ENCODE data around the gene JAKMIP1.

JAKMIP1 gene

DNA sequence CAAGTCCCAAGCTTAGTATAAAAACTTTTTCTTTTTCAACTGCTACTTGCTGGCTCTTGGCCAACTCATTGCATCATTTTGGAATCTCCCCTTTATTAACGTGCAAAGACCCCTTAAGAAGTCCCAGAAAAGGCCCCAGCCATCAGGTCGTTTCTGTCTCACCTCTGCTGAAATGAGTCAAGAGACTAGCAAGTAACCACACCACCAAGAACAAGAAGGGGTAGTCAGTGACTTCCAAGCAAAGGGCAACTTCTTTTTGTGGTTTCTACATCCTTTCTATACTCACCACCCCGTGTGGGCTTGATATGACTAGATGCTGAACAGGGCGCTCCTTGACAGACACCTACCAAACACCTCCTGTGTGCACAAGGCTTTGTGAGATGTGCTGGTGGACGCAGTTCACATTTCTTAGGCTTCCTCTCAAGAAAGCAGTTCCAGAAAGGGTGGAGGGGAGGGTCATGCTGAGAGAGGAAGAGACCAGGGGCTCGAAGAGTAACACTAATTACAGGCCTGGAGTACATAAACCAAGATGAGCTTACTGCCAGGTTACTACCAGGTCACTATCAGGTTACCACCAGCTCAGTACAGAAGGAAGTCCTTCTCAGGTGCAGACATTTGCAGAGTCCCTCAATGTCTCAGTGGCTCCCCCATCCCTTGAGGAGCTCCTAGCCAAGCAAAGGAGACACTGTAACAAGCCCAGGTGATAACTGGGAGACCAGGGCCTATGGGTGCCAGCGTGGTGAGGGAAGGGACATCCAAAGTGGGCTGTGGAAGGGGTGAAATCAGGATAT, 19.3 kb downstream of the JAKMIP1 start:
- DNase-seq (ENCODE audit: low spot score), result no peak

DNA sequence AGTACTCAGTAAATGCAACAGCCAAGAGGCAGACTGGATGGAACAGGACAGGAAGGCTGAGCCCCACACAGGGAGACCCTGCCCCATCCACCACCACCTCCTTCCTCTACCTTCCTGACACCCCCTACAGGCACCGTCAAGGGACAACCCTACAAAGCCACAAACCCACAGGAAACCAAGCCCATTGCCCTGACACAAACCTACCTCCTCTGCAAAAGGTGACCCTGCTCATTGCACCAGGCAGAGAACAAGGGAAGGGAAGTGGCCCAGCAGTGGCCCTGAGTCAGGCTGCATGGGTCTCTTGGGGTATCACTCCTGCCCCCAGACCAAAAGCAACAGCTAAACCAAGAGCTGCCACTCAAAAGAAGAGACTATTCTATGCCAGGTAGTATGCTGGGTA, 21.0 kb downstream of the JAKMIP1 start:
- DNase-seq (ENCODE audit: low spot score), result no peak

DNA sequence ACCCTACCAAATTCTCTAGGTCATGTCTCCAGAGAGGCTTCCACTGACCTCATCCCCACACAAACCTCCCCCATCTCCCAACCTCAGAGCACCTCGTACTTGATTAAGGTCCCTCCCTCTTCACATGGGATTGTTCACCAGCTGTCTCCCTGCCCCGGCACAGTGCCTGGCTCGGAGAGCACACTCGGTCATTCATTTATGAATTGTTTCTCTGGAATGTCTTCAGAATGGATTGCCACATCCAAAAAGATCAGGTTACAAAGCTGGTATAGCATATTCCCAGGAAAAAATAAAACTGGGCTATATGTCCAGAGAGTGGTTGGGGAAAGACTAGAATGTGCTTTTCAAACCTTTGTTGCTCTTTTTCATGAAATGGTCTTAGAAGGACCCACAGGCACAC, 21.6 kb downstream of the JAKMIP1 start:
- DNase-seq (ENCODE audit: low spot score), result no peak

DNA sequence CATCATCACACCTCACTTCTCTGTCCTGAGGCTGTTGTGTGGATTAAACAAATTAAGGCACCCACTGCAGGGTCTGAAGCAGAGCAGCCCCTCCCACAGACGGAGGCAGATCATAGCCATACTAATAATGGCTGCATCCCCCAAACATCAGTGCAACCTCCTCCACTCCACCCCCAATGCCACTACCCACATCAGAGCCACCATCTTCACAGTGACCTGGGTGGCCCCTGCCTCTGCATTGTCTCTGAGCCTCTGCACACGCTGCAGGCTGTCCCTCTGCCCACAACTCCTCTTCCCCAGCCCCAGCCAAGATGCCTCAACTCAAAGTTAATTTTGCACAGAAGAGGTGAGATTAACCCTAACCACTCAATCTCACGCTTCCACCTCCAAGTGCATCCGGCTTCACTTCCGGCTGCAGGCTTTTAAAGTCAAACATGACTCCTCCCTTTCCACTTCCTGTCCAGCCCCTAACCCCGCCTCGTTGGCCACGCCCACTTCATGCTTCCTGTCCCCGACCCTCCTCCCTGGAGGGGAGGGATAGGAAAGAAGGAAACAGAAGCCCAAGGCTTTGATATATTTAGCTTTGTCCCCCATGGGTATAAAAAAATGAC, 22.7 kb downstream of the JAKMIP1 start:
- no peak for DNase-seq (ENCODE audit: low spot score)

DNA sequence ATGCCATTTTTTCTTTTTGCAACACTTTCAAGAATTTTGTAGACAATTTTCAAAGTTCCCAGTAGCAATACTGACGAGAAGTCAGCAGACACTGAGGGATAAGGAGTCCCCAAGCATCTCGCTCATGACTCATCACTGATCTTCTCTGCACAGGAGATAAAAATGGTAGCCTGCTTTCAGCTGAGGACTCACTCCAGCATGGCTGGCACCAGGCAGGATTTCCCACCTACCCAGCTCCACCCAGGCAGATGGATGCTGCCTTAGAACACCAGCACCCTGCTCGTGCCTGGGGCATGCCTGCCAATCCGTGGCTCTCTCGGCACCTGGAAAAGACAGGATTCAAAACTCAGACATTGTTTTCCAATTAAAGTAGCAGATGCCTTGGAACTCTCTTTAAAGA, 24.9 kb downstream of the JAKMIP1 start:
- no peak for DNase-seq (ENCODE audit: low spot score)

DNA sequence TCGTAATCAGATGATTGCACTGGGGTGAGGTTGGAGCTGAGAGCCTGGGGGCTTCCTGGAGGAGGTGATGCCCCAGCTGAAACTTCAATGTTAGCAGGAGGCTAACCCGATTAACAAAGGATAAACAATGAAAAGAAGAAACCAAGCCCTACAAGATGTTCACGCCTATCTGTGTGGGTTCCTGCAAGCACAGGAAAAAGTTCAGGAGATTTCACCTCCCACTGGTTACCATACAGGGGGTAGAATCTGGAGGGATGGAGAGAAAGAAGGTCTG, 27.5 kb downstream of the JAKMIP1 start:
- DNase-seq (ENCODE audit: low spot score), result no peak

DNA sequence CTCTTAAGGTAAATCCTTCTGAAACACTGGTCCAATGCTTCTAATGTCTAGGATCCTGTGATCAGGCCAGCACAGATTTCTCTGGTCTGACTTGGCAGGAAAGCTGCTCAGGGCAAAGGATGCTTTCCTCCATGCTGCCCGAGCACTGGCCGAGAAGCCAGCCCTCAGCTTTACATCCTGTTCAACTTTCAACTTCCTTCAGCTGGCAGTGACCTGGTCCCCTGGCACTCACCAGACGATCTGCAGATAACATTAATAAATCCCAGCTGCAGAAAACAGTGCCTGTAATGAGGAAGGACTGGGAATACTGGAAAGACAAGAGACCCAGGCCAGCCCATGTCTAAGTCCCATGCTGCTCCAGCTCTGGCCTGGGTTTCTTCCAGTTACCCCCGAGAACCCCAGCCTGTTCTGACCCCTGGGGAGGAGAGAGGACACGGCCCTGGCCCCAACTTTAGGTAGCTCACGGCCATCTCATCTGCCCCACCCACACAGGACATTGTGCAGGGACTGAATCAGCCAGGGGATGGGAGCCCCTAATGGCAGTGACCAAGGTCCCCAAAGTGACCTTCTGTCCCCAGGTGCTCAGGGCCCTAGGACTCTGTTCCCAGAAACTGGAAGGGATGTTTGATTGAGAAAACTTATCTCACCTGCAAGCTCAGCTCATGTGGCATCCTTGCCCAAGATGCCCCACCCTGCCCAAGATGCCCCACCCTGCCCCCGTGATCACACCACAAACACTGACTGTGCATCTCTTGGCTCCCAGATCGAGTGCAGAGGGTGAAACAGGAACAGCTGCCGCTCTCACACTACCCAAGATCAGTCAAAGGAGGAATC, 28.0 kb downstream of the JAKMIP1 start:
- no peak for DNase-seq (ENCODE audit: low spot score)

DNA sequence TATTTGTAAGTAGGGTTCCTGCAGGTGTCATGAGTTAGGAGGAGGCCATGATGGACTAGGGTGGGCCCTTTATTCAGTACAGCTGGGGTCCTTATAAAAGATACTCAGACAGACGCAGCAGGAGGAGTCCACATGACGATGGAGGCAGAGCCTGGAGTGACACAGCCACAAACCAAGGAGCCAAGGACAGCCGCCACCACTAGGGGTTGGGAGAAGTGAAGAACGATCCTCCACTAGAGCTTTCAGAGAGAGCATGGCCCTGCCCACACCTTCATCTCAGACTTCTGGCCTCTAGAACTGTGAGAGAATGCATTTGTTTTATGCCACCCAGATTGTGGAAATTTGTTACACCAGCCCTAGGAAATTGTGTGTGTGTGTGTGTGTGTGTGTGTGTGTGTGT, 31.1 kb downstream of the JAKMIP1 start:
- no peak for DNase-seq (ENCODE audit: low spot score)

DNA sequence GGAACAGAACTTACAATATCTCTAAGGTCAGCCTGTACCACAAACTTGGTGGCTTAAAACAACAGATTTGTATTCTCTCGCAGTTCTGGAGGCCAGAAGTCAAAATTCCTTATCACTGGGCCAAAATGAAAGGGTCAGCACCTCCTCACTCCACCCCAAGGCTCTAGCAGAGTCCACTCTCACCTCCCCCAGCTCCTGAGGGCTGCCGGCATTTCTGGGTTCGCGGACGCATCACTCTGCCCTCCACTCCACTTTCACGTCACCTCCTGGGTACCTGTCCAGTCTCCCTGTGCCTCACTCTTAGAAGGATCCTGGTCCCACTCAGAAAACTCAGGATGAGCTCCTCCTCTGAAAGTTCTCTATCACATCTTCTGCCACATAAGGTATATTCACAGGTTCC, 34.6 kb downstream of the JAKMIP1 start:
- DNase-seq (ENCODE audit: low spot score), result no peak

DNA sequence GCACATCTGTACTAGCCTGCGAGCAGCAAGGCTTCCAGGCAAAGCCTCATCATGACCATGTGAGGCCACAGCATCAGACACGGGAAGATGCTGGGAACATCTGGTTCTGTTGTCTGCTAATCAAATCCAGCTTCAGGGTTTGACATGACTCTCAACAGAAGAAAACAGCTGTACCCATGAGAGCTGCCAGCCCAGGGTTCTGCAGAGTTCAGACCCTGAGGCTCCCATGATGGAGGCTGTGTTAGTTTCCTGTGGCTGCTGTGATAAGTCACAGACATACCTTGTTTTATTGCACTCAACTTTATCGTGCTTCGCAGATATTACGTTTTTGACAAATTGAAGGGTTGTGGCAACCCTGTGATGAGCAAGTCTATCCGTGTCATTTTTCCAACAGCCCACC, 37.5 kb downstream of the JAKMIP1 start:
- DNase-seq (ENCODE audit: low spot score), result no peak

DNA sequence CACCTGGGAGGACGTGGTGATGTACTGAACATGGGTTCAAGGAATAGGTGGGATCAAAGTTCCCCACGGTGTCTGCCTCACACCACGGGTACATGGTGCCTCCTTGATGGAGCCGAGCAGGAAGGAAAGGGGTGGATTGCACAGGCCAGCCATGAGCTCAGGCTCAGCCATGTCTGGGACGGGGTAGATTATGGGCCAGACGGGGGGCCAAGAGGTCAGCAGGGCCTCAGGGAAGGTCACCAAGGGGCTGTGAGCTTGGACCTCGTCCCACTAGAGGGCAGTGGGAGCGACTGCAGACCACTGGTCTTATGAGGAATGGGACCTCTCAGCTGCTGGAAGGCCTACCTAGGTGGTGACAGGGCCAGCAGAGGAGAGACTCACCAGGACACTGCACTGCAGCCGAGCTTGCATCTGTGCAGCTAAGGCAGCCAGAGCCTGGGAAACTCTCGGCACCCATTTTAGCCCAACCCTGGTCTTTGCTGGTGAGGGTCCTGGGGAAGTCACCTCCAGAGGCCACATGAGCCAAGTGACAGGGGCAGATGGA, 38.4 kb downstream of the JAKMIP1 start:
- DNase-seq (ENCODE audit: low spot score), result no peak

DNA sequence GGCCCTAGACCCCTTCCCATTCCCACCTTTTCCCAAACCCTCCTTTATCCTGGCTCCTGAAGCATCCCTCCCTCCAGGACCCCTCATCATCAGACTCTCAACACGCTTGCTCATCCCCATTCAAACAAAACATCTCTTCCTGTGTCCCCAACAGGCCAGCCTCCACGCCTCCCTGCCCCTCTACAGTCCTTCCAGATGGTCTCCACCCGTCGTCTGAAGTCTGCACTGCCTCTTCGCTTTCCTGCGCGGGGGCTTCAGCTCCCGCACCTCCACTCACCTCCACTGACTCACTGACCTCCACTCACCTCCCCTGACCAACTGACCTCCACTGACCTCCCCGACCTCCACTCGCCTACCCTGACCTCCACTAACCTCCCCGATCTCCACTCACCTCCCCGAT, 39.8 kb downstream of the JAKMIP1 start:
- no peak for DNase-seq (ENCODE audit: low spot score)

DNA sequence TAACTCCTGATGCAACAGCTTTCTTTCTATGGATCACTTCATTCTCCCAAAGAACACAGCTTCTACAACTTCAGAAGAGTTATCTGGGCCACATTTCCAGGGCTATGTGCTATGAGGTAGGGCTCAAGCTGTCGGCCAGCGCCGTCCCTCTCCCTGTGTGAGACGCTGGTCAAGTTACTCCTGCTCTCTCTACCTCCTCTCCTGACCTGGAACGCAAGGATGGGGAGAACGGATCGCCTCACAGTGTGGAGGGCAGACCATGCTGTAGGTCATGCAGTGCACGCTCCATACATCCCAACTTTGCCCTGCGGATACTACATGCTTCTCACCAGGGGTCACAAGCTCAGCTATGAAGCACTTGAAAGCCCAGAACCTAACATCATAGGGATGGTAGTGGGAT, 42.4 kb downstream of the JAKMIP1 start:
- DNase-seq (ENCODE audit: low spot score), result no peak

DNA sequence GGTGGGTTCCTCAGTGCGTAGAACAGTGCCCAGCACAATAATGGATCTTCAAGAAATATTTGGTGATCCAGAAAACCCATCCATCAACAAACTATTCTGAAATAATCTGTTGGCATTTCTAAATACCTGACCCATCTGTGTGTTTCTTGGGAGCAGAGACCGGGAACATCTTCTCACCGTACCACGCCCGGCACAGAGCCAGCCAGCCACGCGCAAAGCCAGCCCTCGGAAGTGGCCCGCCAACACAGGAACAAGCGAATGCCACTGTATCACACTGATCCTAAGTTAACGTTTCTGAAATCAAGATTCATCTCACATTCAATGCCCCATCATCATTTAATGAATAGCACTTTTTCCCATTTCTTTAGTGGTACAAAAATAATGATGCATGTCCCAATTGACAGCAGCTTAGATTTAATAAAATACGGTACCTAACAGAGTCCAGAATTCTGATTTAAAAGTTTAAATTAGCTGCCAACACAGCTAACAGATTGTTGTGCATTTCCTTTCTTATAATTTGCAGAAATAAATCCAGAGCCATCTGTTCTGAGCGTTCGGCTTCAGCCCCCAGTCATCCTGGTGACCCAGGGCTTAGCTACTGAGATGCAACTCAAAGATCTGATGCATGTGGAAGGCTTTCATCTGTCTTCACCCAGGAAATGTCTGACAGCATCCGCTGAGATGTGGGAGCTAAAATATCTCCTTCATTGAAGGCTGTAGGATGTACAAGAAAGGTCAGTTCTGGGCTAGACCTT, 44.2 kb downstream of the JAKMIP1 start:
- DNase-seq (ENCODE audit: low spot score), result no peak

DNA sequence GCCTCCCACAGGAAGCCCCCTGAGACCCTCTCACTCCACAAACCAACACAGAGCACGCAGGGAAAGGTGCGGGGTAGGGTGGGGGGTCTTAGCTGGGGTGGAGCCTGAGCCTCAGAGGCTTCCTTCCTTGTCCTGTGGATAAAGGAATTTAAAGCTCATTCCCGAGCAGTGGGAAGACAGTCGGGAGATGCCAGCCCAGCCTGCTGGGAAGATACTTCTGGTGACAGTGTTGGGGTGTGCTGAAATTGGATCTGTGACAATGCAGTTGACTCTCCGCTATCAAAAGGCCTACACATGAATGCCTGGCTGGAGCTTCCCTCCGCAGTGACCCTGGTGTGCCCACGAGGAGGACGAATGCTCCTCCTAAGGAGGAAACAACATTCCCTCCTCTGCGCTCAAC, 45.5 kb downstream of the JAKMIP1 start:
- DNase-seq (ENCODE audit: low spot score), result no peak

DNA sequence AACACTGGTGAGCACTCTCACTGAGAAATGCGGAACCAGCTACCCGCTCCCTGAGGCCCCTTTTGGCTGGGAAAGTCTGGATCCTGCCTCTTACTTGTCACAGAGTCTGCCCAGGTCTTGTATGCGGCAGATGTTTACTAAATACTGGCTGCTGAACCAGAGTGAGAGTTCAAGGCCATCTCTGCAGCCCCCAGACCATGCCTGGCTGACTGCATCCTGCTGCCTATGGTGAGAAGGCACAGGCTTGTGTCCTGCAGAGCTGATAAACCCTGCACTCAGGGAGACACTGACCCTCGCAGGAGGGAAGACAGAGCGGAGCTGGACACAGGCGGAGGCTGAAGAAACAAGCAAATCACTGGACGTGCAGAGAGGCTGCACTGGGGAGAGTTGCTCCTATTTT, 46.5 kb downstream of the JAKMIP1 start:
- no peak for DNase-seq (ENCODE audit: low spot score)

DNA sequence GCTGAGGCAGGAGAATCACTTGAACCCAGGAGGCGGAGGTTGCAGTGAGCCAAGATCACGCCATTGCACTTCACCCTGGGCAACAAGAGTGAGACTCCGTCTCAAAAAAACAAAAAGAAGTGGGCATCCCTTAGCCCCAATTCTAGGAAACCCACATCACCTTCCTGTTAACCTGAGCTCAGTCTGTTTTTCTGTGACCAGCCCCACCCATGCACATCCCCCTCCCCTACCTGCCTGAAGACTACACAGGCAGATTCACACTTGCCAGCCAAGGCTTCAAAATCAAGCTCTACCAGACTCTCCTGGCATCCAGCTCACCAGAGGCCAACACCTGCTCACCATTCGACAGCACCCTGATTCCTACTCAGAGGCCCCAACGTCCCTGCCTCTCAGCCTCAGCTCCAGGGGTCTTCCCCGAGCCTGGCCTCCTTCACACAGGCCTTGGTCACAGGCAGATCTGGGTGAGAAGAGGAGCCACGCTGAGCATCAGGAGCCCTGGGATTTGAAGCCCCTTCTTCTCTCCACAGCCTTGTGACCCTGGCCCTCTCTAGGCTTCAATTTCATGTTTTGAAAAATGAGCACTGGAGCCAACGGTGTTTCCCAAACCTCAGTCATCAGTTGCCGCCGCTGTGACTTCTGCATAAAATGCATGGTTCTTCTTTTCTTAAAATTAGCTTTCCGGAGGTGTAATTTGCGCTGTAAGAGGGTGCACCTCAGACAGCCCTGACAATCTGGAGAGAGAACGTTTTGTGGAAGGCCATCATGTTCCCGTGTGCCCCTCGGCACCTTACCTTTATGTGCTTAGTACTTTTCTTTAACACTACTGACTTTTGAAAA, 47.3 kb downstream of the JAKMIP1 start:
- no peak for DNase-seq (ENCODE audit: low spot score)

DNA sequence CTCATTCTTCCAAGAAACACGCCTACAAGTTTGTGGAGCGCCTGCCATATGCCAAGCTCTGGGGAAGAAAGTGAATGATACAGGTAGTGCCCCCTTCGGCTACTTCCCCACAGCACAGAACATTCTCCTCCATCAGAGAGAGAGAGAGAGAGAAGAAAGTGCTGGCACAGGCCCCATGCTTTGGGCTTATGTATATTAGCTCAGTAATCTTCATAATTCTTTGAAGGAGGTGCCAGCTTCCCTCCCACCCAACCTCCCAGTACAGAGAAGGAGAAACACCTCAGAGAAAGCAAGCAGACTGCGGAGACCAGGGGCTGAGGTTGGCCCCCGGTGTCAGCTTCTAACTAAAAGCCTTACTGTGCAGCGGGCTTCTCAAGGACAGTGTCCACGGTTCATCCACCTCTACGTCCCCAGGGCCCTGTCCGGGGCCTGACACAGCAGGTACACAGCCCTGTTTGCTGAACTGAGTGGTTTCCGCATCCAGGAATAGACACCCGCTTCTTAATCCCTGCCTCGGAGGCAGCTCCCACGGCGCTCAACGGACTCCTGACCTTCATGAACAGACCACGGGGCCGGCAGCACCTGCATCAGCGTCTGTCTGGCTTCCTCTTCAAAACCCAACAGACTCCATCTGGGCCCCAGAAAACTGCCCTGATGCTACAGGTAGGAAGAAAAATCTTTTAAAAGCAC, 50.2 kb downstream of the JAKMIP1 start:
- no peak for DNase-seq (ENCODE audit: low spot score)

DNA sequence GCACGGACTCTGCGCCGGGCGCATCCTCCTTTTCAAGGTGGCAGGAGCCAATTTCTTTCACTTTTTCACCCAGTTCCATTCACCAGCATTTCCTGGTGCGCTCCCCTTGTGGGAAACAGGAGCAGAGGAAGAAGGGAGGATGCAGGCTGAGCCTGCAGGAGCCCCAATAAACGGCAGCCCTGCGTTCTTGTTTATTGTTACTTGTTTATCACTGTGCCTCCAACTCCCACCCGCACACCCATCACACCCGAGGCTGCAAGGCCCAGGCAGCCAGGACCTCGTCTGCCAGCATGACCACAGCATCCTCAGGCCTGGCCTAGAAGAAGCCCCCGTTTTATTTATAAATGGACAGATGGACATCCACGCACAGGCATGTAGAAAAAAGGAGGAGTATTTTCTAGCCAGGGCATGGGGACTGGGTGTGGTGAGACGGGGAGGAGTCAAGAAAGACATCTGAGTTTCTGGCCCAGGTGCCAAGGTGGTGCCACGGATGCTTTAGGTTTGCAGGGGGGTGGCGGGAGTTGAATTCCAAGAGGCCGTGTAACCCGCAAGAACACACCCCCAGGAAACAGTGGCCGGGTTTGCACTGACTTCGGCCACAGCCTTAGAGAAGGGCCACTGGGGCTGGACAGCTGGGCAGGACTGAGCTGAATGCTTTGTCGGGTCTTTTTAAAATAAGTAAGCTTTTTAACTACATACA, 51.7 kb downstream of the JAKMIP1 start:
- no peak for DNase-seq (ENCODE audit: low spot score)

DNA sequence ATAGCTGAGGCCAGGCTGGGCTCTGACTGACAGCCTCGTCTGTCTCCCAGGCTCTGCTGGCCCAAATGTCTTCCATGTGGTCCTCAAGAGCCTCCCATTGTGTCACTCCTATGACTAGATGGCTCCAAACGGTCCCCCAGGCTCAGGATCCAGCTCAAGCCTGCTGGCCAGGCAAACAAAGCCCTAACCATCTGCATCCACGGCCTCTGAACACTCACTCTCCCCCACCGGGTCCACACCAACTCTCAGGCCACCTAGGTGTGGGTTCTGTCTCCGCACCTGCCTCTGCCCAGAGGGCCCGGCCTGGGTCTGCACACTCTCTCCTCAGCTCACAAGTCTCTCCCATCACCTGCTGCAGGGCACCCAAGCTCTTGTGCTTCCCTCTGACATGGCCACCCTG, 52.9 kb downstream of the JAKMIP1 start:
- no peak for DNase-seq (ENCODE audit: low spot score)
